Stimulated activated CD8-positive, alpha-beta memory T cell treated with anti-CD3 and anti-CD28 coated beads, Interleukin-2, amount 100 ng/mL, for 1 hour (primary cell): ENCODE results near the gene DNTTIP2.
"Not testable (repeated sequence)": the region's sequence is repeated elsewhere in the genome, so short reads cannot be mapped to it uniquely, and the experiment has no call there.

ENCODE experiments used
- DNase-seq, 2 donors: peaks; one replicate each; pipeline ENCODE4 v3.0.0-alpha.2; 2020; ENCODE audit warnings: low read depth in 2 of 2

The DNTTIP2 gene

GRCh38 chr1:93841771-93842170 lies 37.2 kb downstream of the DNTTIP2 start:
- DNase-seq = no peak

DNA sequence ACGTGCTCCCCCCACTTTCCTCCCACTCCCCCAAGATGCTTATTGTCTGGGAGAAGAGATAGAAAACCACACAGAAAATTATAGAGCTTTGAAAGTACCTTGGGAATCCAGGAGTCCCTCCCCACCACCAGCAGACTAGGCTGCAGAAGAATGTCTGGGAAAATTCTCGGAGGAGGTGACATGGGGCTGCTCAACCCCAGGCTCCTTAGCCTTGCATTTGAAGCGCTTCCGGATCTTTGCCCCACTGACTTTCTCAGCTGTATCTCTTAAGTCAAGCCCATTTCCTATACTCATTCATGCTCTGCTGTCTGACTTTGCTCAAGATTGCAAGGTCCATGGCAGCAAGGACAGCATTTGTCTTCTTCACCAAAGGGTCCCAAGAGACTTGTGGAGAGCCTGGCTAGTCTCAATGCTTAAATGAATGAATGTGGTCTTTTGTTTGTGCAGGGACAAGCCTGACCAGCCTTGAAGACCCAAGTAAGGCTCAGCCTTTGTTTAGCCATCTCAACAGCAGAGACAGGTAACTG lies 38.0 kb downstream of the DNTTIP2 start:
- no peak for DNase-seq

GRCh38 chr1:93839753-93840152 lies 39.3 kb downstream of the DNTTIP2 start:
- DNase-seq = no peak

GRCh38 chr1:93839307-93839706 lies 39.7 kb downstream of the DNTTIP2 start:
- DNase-seq = no peak

DNA sequence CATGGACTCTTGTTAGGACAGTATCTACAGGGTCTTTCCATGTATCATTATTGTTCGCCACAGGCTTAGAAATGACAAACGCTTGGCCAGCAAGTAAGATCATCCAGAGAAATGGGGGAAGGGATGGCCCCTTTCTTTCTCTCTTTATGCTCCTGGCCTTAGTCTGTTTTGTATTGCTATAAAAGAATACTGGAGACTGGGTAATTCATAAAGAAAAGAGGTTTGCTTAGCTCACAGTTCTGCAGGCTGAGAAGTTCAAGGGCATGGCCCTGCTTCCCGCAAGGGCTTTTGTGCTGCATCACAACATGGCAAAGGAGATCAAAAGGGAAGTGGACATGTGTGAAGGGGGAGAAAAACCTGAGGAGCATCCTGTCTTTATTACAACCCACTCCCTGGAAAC lies 41.0 kb downstream of the DNTTIP2 start:
- no peak for DNase-seq

- not testable (repeated sequence) for DNase-seq
These were observed 45.7 kb downstream of the DNTTIP2 start for GRCh38 chr1:93833293-93833692.

GRCh38 chr1:93829061-93829460 lies 49.9 kb downstream of the DNTTIP2 start:
- no peak for DNase-seq

DNA sequence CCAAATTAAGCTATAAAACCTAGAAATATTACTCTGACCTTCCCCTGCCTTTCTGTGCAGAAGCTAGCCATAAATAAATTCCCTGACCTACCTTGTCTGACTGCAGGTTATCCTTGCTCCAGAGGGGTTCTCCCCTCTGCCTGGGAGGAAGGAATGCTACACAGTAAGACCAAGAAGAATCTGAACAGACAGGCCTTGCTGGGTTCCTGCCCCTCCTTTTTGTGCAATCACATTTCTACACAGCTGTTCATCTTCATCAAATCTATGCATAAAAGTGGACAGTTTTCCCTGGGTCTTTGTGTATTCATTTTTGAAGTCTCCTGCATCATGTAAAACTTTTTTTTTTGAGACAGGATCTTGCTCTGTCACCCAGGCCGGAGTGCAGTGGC lies 50.6 kb downstream of the DNTTIP2 start:
- DNase-seq = no peak

DNA sequence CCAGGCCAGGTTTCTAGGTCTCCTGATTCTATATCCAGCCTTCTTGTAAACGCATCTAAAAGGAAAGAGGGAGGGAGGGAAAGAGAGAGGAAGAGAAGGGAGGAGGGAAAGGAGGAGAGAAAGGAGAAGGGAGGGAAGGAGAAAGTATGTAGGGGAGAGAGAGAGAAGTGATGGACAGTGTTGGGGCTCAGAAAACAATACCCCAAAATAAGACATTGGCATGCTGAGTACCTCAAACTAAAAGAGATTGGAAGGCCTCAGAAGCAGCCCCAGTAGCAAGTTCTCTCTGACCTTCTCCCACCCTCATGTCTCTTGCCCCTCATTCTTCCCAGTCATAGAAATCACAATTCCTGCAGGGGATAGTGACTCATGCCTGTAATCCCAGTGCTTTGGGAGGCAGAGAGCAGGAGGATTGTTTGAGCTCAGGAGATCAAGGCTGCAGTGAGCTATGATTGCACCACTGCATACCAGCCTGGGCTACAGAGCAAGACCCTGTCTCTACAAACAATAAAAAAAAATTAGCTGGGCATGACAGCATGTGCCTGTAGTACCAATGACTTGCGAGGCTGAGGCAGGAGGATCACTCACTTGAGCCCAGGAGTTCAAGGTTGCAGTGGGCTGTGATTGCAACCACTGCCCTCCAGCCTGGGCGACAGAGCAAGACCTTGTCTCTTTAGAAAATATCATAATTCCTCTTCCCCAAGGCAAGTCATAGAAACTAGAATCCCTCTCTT lies 51.2 kb downstream of the DNTTIP2 start:
- DNase-seq = no peak

- no peak for DNase-seq
These were observed 51.9 kb downstream of the DNTTIP2 start for GRCh38 chr1:93827128-93827527.

DNA sequence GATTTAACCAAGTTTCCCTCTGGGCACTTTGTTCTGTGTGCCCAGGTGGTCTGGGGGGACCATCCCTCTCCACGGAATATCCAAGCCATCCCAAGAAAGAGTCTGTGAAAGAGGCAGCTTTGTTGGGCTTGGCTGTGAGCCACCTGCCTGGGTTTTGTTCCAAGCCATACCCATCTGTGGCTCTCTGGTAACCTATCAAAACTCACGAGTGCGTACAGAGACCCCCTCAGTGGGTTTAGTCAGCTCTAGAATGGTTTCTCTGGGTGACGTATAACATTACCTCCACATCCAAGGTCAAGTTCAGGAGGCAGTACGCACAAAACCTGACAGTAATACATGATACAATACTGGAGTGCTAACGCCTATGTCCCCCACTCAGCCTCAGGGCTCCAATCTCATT lies 54.2 kb downstream of the DNTTIP2 start:
- no peak for DNase-seq

GRCh38 chr1:93822730-93823425 lies 56.1 kb downstream of the DNTTIP2 start:
- DNase-seq = no peak

DNA sequence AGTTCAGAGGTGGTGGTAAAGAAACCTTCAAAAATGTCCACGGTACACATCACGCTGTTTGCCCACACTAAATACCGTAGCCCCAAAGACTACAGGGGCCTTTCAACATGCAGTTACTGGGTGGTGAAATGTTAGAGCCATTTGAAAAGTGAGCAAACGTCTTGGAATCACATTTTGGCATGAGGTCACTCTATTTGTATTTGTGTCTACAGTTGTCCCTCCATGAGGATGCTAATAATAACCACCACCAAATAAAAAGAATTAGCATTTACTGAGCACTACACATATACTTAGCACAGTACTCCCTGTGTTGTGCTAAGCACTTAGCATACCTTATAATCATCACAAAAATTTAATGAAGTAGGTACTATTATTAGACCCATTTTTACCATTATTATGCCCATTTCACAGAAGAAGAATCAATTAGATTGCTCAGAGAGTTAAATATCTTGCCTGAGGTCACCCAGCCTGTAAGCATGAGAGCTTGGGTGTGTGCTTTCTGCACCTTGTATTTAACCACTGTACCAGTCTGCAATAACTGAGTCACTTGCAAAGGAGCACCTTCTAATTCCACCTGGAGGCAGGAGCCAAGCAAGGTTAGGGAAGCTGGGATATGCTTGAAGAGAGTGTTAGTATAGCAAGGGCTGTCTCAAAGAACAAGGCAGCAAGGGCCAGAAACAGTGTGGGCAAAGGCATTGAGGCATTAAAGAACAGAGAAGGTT lies 57.4 kb downstream of the DNTTIP2 start:
- DNase-seq = no peak

DNA sequence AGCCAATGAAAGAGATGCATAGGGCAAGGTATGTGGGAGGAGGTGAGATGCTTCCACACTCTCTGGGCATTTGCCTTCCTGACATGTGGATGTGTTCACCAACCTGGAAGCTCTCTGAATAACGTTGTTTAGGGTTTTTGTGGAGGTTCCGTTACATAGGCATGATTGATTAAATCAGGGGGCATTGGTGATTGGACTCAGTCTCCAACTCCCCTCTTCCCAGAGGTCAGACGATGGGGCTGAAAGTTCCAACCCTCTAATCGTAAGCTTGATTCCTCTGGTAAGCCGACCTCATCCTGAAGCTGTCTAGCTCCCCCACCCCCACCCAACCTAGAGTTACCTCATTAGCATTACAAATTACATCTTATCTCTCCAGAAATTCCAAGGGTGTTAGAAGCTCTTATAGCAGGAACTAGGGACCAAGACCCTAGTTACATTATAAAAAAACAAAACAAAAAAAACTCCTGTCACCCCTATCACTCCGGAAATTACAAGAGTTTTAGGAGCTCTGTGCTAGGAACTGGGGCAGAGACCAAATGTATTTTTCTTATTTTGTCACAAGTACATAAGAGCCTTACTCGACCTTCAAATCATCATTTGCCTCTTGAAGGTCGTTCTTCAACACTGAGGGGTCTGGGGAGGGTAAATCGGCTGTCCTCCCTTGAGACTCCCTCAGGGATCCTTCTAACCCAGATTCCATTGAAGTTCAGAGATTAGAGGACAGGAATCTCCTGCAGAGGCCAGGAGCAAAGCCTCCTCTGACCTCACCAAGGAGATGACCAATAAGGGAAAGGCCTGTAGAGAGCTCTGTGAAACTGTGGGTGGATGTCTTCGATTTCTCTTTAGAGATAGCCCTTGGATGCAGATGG lies 58.2 kb downstream of the DNTTIP2 start:
- no peak for DNase-seq

GRCh38 chr1:93818570-93818959 lies 60.4 kb downstream of the DNTTIP2 start:
- DNase-seq = no peak

DNA sequence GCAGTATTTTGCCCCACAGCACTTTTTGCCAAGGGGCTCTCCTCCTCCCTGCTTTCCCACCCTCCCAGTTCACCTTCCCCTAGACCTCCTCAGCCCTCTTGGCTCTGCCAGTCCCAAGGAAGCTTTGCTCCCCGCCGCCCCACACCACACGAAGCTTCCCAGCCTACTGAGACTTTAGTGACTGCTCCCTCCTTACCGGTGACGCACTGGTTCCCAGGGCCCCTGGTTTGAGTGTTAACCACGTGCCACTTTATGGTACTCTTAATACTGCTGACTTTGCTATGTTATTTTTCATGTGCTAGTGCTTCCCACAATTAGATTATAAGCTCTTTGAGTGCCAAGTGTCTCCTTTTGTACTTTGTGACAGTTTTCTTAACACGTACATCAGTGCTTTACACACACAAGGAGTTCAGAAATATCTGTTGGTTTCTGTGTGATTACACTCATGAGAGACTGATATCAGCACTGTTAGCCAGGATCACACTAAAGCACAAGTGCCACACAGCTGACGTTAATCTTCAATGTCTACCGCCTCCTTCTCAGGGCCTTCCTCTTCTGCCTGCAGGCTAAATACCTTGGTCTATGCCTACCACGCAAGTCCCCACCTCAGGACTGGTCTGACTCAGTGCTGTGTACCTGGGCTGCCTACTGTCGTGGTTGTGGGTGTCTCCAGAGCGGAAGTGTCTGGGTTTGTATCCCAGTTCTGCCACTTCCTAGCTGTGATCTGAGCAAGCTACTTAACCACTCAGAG lies 61.0 kb downstream of the DNTTIP2 start:
- DNase-seq = no peak

DNA sequence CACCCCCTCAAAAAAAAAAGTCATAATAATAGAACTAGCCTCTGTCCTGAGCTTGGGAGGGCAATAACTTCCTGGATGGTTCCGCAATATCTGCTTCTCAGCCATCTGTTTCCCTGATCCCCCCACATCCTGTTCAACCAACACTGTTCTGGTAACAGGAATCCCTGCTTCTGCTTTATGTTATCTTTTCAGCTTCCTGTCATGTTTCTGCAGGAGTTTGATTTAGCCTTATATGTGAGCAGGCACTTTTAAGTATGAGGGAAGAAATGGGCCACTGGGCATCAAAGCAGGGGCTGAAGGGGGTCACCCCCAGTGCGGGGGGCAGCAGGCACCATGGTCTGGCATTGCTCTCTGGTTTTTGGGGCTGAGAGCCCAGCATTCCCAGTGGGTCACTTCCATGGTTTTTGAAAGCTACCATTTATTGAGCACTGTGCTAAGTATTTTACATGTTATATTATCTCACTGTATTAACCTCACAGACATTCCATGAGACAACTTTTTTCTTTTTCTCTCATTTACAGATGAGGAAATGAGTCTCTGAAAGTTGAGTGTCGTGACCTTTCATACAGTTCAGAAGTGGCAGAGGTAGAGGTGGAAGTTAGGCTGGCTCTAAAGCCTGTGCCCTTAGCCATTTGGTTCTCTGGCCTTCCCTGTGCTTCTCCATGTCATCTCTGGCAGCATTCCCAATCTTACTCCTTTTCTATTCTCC lies 61.9 kb downstream of the DNTTIP2 start:
- no peak for DNase-seq
